ENCODE results near the gene SLC25A44.

DNA sequence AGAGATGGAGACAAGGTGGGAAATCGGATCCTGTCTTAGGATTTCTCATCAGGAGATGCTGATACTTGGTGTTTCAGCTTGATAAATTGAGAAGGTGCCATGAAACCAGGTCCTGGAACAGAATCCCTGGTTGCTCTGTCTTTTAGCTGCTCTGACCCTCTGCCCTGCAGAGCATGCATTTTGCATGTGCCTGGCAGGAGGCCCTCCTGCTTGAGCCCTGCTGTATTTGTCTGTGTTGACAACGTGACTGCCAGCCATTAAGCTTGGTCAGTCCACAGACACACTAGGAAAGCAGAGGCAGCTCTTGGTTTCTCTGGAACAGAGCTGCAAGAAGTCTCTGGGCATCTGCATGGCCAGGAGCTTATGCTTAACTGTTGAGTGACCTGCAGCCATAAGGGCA is 2.5 kb downstream of the SLC25A44 start:
- TF ChIP-seq, protein P1, sequence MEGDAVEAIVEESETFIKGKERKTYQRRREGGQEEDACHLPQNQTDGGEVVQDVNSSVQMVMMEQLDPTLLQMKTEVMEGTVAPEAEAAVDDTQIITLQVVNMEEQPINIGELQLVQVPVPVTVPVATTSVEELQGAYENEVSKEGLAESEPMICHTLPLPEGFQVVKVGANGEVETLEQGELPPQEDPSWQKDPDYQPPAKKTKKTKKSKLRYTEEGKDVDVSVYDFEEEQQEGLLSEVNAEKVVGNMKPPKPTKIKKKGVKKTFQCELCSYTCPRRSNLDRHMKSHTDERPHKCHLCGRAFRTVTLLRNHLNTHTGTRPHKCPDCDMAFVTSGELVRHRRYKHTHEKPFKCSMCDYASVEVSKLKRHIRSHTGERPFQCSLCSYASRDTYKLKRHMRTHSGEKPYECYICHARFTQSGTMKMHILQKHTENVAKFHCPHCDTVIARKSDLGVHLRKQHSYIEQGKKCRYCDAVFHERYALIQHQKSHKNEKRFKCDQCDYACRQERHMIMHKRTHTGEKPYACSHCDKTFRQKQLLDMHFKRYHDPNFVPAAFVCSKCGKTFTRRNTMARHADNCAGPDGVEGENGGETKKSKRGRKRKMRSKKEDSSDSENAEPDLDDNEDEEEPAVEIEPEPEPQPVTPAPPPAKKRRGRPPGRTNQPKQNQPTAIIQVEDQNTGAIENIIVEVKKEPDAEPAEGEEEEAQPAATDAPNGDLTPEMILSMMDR (IDR thresholded peaks at IDR 0.05) = no peak
- TF ChIP-seq POLR2A (IDR thresholded peaks at IDR 0.05) = no peak

All from heart left ventricle (tissue), 13 donors.